Measurements from ENCODE around the gene MTHFD2.

DNA sequence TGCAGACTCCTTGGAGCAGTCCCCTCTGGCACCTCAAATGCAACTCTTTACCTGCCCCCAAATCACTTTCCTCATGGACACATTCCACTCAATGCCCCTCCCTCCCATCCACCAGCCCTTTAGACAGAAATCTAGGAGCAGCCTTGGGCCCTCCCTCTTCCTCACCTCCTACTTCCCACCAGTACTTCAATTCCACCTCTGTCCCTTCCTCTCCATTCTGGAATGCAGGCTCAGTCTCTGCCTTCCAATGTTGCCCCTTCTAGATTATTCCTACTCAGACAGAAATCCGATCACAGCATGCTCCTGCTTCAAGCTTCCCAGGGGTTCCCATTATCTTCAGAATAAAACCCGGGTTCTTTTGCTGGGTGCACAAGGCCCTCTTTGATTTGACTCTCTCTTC is 62.1 kb downstream of the MTHFD2 start:
- no peak for TF ChIP-seq EZH2 (IDR thresholded peaks at IDR 0.05; ENCODE audit: borderline replicate concordance, low read depth, low read length, severe bottlenecking)
- TF ChIP-seq, protein P1, sequence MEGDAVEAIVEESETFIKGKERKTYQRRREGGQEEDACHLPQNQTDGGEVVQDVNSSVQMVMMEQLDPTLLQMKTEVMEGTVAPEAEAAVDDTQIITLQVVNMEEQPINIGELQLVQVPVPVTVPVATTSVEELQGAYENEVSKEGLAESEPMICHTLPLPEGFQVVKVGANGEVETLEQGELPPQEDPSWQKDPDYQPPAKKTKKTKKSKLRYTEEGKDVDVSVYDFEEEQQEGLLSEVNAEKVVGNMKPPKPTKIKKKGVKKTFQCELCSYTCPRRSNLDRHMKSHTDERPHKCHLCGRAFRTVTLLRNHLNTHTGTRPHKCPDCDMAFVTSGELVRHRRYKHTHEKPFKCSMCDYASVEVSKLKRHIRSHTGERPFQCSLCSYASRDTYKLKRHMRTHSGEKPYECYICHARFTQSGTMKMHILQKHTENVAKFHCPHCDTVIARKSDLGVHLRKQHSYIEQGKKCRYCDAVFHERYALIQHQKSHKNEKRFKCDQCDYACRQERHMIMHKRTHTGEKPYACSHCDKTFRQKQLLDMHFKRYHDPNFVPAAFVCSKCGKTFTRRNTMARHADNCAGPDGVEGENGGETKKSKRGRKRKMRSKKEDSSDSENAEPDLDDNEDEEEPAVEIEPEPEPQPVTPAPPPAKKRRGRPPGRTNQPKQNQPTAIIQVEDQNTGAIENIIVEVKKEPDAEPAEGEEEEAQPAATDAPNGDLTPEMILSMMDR (IDR thresholded peaks at IDR 0.05; ENCODE audit: borderline replicate concordance, extremely low read depth, low read length, poor library complexity, severe bottlenecking) = no peak
